GM18498 (cell line): ENCODE measurements around the gene SAXO2.
"Not testable (repeated sequence)": the region's sequence is repeated elsewhere in the genome, so short reads cannot be mapped to it uniquely, and the experiment has no call there.

Experiments
- ATAC-seq: cut with Tn5 transposase; IDR thresholded peaks from one replicate; pipeline ENCODE4 v1.9.1; 2021; ENCODE audit warnings: mild to moderate bottlenecking, moderate library complexity; ENCODE audit not compliant: unreplicated experiment

Gene SAXO2

GRCh38 chr15:82262422-82263026 is at the start of gene SAXO2, which contains the start of gene EFL1:
Gene SAXO2 (plus strand): TSS chr15:82262818. CDS start chr15:82262880, 62 bp downstream.
Gene EFL1 (minus strand): TSS chr15:82262734. CDS start chr15:82261778, 956 bp downstream.
- ATAC-seq, result peak; percentile 97

GRCh38 chr15:82216092-82216491 is 46.5 kb upstream of the SAXO2 start:
- not testable (repeated sequence) for ATAC-seq

GRCh38 chr15:82221535-82221934 is 41.1 kb upstream of the SAXO2 start:
- not testable (repeated sequence) for ATAC-seq

GRCh38 chr15:82228750-82229149 is 33.9 kb upstream of the SAXO2 start:
- no peak for ATAC-seq

- no peak for ATAC-seq
Observed at GRCh38 chr15:82231233-82231632, 31.4 kb upstream of the SAXO2 start.

- no peak for ATAC-seq
Observed at GRCh38 chr15:82231842-82232241, 30.8 kb upstream of the SAXO2 start.

- ATAC-seq, result not testable (repeated sequence)
Observed at GRCh38 chr15:82237944-82238534, 24.6 kb upstream of the SAXO2 start.

- ATAC-seq, result no peak
Observed at GRCh38 chr15:82239685-82240391, 22.8 kb upstream of the SAXO2 start.

- ATAC-seq, result not testable (repeated sequence)
Observed at GRCh38 chr15:82241836-82242499, 20.6 kb upstream of the SAXO2 start.

GRCh38 chr15:82243644-82244043 is 19.0 kb upstream of the SAXO2 start:
- ATAC-seq, result not testable (repeated sequence)

- ATAC-seq, result not testable (repeated sequence)
Observed at GRCh38 chr15:82245956-82246355, 16.7 kb upstream of the SAXO2 start.

GRCh38 chr15:82248261-82248660 is 14.4 kb upstream of the SAXO2 start:
- not testable (repeated sequence) for ATAC-seq

- ATAC-seq, result peak; percentile 21
Observed at GRCh38 chr15:82261566-82262421, 824 bp upstream of the SAXO2 start.

GRCh38 chr15:82263350-82263749 is 732 bp downstream of the SAXO2 start:
- no peak for ATAC-seq

- ATAC-seq, result not testable (repeated sequence)
Observed at GRCh38 chr15:82267137-82267536, 4.5 kb downstream of the SAXO2 start.

- not testable (repeated sequence) for ATAC-seq
Observed at GRCh38 chr15:82268454-82268853, 5.8 kb downstream of the SAXO2 start.

- no peak for ATAC-seq
Observed at GRCh38 chr15:82272154-82272553, 9.5 kb downstream of the SAXO2 start.

- ATAC-seq, result no peak
Observed at GRCh38 chr15:82275410-82275809, 12.8 kb downstream of the SAXO2 start.

GRCh38 chr15:82281276-82281675 is 18.7 kb downstream of the SAXO2 start:
- ATAC-seq, result not testable (repeated sequence)

- not testable (repeated sequence) for ATAC-seq
Observed at GRCh38 chr15:82282386-82282785, 19.8 kb downstream of the SAXO2 start.
